ENCODE data around the gene ALG12. TPM values are rescaled to one million over a fixed set of nuclear protein-coding genes. Genes with fewer than 3 reads are reported as not detected.

The ALG12 gene
- total RNA-seq, 1 donor from 2014 or later = 16.4 TPM

DNA sequence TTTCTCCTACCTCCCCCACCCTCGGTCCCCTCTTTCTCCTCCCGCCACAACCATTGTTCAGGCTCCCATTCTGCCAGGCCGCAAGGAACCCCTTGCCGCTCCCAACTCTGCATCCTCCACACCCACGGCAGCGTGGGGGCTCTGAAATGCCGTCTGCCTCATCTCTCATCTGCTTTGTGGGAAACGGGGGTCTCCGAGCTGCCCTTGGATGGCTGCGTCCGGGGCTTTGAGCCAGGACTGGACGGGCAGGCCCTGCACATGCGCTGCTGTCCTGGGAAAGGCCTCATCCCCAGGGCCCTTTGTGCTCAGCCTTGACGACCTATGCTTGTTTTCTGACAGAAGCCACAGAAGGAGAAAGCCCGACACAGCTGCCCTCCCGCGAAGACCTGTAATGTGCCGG is 8.7 kb upstream of the ALG12 start:
- DNase-seq (ENCODE audit: low read depth) = no peak
- TF ChIP-seq, protein P1, sequence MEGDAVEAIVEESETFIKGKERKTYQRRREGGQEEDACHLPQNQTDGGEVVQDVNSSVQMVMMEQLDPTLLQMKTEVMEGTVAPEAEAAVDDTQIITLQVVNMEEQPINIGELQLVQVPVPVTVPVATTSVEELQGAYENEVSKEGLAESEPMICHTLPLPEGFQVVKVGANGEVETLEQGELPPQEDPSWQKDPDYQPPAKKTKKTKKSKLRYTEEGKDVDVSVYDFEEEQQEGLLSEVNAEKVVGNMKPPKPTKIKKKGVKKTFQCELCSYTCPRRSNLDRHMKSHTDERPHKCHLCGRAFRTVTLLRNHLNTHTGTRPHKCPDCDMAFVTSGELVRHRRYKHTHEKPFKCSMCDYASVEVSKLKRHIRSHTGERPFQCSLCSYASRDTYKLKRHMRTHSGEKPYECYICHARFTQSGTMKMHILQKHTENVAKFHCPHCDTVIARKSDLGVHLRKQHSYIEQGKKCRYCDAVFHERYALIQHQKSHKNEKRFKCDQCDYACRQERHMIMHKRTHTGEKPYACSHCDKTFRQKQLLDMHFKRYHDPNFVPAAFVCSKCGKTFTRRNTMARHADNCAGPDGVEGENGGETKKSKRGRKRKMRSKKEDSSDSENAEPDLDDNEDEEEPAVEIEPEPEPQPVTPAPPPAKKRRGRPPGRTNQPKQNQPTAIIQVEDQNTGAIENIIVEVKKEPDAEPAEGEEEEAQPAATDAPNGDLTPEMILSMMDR (conservative IDR thresholded peaks at IDR 0.05; ENCODE audit: low read depth, low read length) = no peak

DNA sequence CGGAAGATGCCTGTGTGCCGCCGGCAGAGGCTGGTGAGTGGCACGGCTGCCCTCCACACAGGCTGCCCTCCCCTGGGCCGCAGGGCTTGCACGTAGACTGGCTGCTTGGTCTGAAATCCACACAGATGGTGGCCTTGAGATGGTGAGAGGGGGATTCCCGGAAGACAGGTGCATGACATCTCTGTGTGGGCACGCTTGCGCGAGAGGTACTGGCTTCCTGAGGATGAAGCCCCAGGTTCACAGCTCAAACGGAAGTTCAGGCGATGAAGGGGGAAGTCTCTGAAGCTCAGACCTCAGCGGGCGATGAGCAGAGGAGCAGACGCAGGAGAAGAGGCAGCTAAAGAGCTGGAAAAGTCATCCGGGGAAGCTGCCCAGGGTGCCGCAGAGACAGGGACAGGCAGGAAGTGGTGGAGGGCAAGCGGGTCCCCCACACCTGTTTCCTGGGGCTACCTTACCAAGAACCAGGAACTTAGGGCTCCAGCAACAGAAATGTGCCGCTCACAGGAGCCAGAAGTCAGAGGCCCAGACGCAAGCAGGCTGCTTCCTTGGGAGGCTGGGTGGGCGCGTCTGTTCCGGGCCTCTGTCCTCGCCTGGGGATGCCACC is 7.4 kb upstream of the ALG12 start:
- no peak for DNase-seq (ENCODE audit: low read depth)
- H3K4me3 ChIP-seq (ENCODE audit: low read depth, low read length) = no peak overlapping the region
- TF ChIP-seq, protein P1 (conservative IDR thresholded peaks at IDR 0.05; ENCODE audit: low read depth, low read length) = no peak

More for the DNA sequence above, 8.7 kb upstream of the ALG12 start:
- no peak overlapping the region for H3K4me3 ChIP-seq (ENCODE audit: low read depth, low read length)

DNA sequence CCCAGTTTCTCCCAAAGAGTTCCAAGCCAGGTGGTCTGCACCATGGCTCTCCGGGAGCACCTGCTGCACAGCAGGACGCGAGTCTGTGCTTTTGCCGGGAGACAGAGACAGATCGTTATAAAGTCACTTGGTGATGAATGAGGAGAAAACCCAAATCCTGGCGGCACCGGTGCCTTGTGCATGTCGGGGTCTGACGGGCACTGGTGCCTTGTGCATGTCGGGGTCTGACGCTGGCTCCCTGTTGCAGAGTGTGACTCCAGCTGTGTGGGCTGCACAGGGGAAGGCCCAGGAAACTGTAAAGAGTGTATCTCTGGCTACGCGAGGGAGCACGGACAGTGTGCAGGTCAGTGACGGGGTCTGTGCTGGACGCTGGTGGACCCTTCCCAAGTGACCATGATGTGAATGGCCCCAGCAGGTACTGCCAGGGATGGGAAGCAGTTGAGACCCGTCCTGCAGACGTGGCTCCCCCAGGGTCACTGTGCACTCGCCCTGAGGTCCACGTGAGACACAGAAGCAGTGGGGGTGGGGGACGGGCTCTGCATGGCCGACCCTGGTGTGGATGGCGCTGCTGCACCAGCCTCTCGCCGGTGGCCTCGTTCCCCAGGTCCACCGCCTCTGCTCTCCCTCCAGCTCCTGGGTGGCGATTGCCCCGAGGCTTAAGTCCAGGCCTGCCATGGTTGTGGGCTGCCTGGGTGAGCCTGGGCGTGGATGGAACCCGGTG is 6.0 kb upstream of the ALG12 start:
- H3K4me3 ChIP-seq (ENCODE audit: low read depth, low read length) = no peak overlapping the region
- DNase-seq (ENCODE audit: low read depth) = no peak
- TF ChIP-seq, protein P1 (conservative IDR thresholded peaks at IDR 0.05; ENCODE audit: low read depth, low read length) = no peak

GRCh38 chr22:49923445-49923844 is 5.2 kb upstream of the ALG12 start:
- DNase-seq (ENCODE audit: low read depth) = no peak
- TF ChIP-seq, protein P1 (conservative IDR thresholded peaks at IDR 0.05; ENCODE audit: low read depth, low read length) = peak; percentile 36
- no peak overlapping the region for H3K4me3 ChIP-seq (ENCODE audit: low read depth, low read length)

DNA sequence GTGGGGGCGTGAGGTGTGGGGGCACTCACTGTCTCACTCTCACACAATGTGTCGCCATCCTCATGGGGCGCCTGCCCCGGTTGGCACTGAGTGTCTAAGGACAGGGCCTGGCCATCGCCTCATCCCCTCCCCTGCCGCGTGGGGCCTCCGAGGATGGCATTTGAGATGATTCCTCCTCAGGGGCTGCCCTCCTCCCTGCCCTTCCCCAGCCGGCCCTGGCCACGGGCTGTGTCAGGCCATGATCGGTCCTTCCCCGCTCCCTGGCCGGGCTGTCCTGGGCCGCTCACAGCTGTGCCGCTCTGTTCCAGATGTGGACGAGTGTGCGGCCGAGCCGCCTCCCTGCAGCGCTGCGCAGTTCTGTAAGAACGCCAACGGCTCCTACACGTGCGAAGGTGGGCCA is 4.7 kb upstream of the ALG12 start:
- DNase-seq (ENCODE audit: low read depth) = no peak
- H3K4me3 ChIP-seq (ENCODE audit: low read depth, low read length) = no peak overlapping the region
- TF ChIP-seq, protein P1 (conservative IDR thresholded peaks at IDR 0.05; ENCODE audit: low read depth, low read length) = no peak

DNA sequence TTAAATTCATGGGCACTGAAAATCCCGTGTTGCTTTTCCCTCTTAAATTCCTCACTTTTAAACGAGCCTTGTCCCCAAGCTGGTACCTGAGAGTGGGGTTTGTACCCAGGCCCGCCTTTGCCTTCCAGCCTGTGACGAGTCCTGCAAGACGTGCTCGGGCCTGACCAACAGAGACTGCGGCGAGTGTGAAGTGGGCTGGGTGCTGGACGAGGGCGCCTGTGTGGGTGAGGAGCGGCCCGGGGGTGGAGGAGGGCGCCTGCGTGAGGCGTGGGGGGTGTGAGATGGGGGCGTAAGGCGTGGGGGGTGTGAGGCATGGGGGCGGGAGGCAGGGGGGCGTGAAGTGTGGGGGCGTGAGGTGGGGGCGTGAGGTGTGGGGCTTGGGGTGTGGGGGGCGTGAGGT is 4.2 kb upstream of the ALG12 start:
- no peak overlapping the region for H3K4me3 ChIP-seq (ENCODE audit: low read depth, low read length)
- DNase-seq (ENCODE audit: low read depth) = no peak
- TF ChIP-seq, protein P1 (conservative IDR thresholded peaks at IDR 0.05; ENCODE audit: low read depth, low read length) = no peak
